Astrocyte (in vitro differentiated cells and primary cell): ENCODE data around the gene DNMBP.

Experiments used
- CTCF ChIP-seq: IDR thresholded peaks from 2 replicates; pipeline ENCODE4 v1.5.1; 2011; ENCODE audit warnings: low read depth, mild to moderate bottlenecking, inconsistent platforms, low read length, moderate library complexity; ENCODE audit not compliant: insufficient read depth
- EZH2 ChIP-seq: IDR thresholded peaks from 2 replicates; pipeline ENCODE4 v1.6.1; 2012; ENCODE audit warnings: mild to moderate bottlenecking, low read length, inconsistent platforms; ENCODE audit not compliant: insufficient read depth

GRCh38 chr10:100036850-100037249 is 27.1 kb upstream of the DNMBP start:
- no peak for TF ChIP-seq CTCF
- no peak for TF ChIP-seq EZH2
